Inferior parietal cortex (tissue), 1 donor: ENCODE measurements around the gene MLPH.

ENCODE experiments used
- DNase-seq: peaks from one replicate; pipeline ENCODE4 v3.0.0-alpha.2; 2016; ENCODE audit errors: extremely low spot score

Gene MLPH

GRCh38 chr2:237486819-237487448 is at the start of gene MLPH:
Gene MLPH, plus strand, starts transcription at chr2:237487251. Its CDS starts 6,176 bp downstream, at chr2:237493427.
- DNase-seq = no peak

- DNase-seq = no peak
Observed at GRCh38 chr2:237437566-237437965, 49.5 kb upstream of the MLPH start.

- DNase-seq = no peak
Observed at GRCh38 chr2:237438080-237438940, 48.7 kb upstream of the MLPH start.

GRCh38 chr2:237440819-237441281 is 46.2 kb upstream of the MLPH start:
- DNase-seq = no peak

GRCh38 chr2:237441605-237442274 is 45.3 kb upstream of the MLPH start:
- DNase-seq = no peak

- no peak for DNase-seq
Observed at GRCh38 chr2:237444071-237444470, 43.0 kb upstream of the MLPH start.

GRCh38 chr2:237445611-237446337 is 41.3 kb upstream of the MLPH start:
- DNase-seq = no peak

- no peak for DNase-seq
Observed at GRCh38 chr2:237446338-237446665, 40.7 kb upstream of the MLPH start.

GRCh38 chr2:237447496-237447895 is 39.6 kb upstream of the MLPH start:
- DNase-seq = no peak

- DNase-seq = no peak
Observed at GRCh38 chr2:237448171-237448570, 38.9 kb upstream of the MLPH start.

- no peak for DNase-seq
Observed at GRCh38 chr2:237448626-237449025, 38.4 kb upstream of the MLPH start.

- no peak for DNase-seq
Observed at GRCh38 chr2:237449193-237449881, 37.7 kb upstream of the MLPH start.

GRCh38 chr2:237450108-237450507 is 36.9 kb upstream of the MLPH start:
- no peak for DNase-seq

GRCh38 chr2:237450583-237450982 is 36.5 kb upstream of the MLPH start:
- no peak for DNase-seq

- no peak for DNase-seq
Observed at GRCh38 chr2:237451643-237452469, 35.2 kb upstream of the MLPH start.

- DNase-seq = no peak
Observed at GRCh38 chr2:237452861-237453260, 34.2 kb upstream of the MLPH start.

GRCh38 chr2:237453671-237454070 is 33.4 kb upstream of the MLPH start:
- DNase-seq = no peak

- DNase-seq = no peak
Observed at GRCh38 chr2:237455764-237456163, 31.3 kb upstream of the MLPH start.

GRCh38 chr2:237456200-237456843 is 30.7 kb upstream of the MLPH start:
- DNase-seq = no peak

- DNase-seq = no peak
Observed at GRCh38 chr2:237457388-237457941, 29.6 kb upstream of the MLPH start.
